HepG2 (cell line): ENCODE measurements around the gene TRIM74. TPM values are rescaled to one million over a fixed set of nuclear protein-coding genes. Genes with fewer than 3 reads are reported as not detected.

ENCODE experiments used
- ARNT2 ChIP-seq: sonication (generic); formaldehyde crosslinking; IDR thresholded peaks from 2 replicates; pipeline ENCODE4 v1.8.0; 2022; ENCODE audit warnings: mild to moderate bottlenecking, low read depth, missing genetic modification reagents, moderate library complexity
- ATAD3A ChIP-seq: sonication (generic); formaldehyde crosslinking; IDR thresholded peaks from 2 replicates; pipeline ENCODE4 v1.4.0; 2020; ENCODE audit warnings: missing genetic modification reagents
- BRCA1 ChIP-seq: sonication (generic); formaldehyde crosslinking; IDR thresholded peaks from 2 replicates; pipeline ENCODE4 v1.4.0; 2020; ENCODE audit warnings: missing genetic modification reagents
- DBP ChIP-seq: sonication (generic); formaldehyde crosslinking; IDR thresholded peaks from 2 replicates; pipeline ENCODE4 v1.4.0; 2020; ENCODE audit warnings: missing genetic modification reagents; ENCODE audit errors: not compliant biosample characterization
- KMT2A ChIP-seq: sonication (generic); formaldehyde crosslinking; IDR thresholded peaks from 2 replicates; pipeline ENCODE4 v1.4.0; 2020; ENCODE audit warnings: missing genetic modification reagents
- MXI1 ChIP-seq: IDR thresholded peaks from 3 replicates; pipeline ENCODE4 v1.6.1; 2012; ENCODE audit warnings: low read depth, low read length, inconsistent platforms, borderline replicate concordance
- PPARG ChIP-seq: conservative IDR thresholded peaks from 2 replicates; pipeline ENCODE4 v1.6.1; 2016; ENCODE audit warnings: missing biosample characterization, missing genetic modification reagents
- RNF219 ChIP-seq: sonication (generic); formaldehyde crosslinking; IDR thresholded peaks from 2 replicates; pipeline ENCODE4 v1.5.0; 2020; ENCODE audit warnings: mild to moderate bottlenecking, missing genetic modification reagents
- SNRNP70 ChIP-seq: fragments of 200-400 bp; formaldehyde crosslinking; IDR thresholded peaks from 2 replicates; pipeline ENCODE4 v1.6.1; 2017; ENCODE audit warnings: mild to moderate bottlenecking, low read depth, low read length, moderate library complexity
- SOX5 ChIP-seq: IDR thresholded peaks from 2 replicates; pipeline ENCODE4 v1.6.1; 2016; ENCODE audit warnings: borderline replicate concordance
- TFDP2 ChIP-seq: sonication (generic); formaldehyde crosslinking; IDR thresholded peaks from 2 replicates; pipeline ENCODE4 v1.4.0; 2020; ENCODE audit warnings: missing genetic modification reagents
- YY1 ChIP-seq: IDR thresholded peaks from 2 replicates; pipeline ENCODE4 v1.6.1; 2011; ENCODE audit warnings: low read length, low read depth, moderate library complexity, mild to moderate bottlenecking; ENCODE audit not compliant: insufficient read depth, insufficient replicate concordance
- ZFX ChIP-seq: sonication (generic); formaldehyde crosslinking; IDR thresholded peaks from 2 replicates; pipeline ENCODE4 v1.4.0; 2020; ENCODE audit warnings: mild to moderate bottlenecking, low read depth, missing genetic modification reagents, moderate library complexity
- ZNF251 ChIP-seq: sonication (generic); formaldehyde crosslinking; IDR thresholded peaks from 2 replicates; pipeline ENCODE4 v1.9.0; 2021; ENCODE audit warnings: mild to moderate bottlenecking, missing genetic modification reagents
- ZNF276 ChIP-seq: sonication (generic); formaldehyde crosslinking; IDR thresholded peaks from 2 replicates; pipeline ENCODE4 v1.4.0; 2020; ENCODE audit warnings: mild to moderate bottlenecking, low read depth, missing genetic modification reagents
- ZNF598 ChIP-seq: sonication (generic); formaldehyde crosslinking; IDR thresholded peaks from 2 replicates; pipeline ENCODE4 v1.5.1; 2020; ENCODE audit warnings: mild to moderate bottlenecking, missing genetic modification reagents, borderline replicate concordance
- ZNF687 ChIP-seq: sonication (generic); formaldehyde crosslinking; IDR thresholded peaks from 2 replicates; pipeline ENCODE4 v1.5.1; 2020; ENCODE audit warnings: mild to moderate bottlenecking, missing genetic modification reagents, moderate library complexity
- polyA plus RNA-seq, 8 experiments: library from polyadenylated mRNA; depleted of rRNA in 3 of 8; stranded (reverse) in 7 of 8; unstranded in 1 of 8; fragments of >200 nt; fragmentation: Illumina TruSeq in 4 of 8; extraction: Trizol in 4 of 8; gene quantifications; 2 replicates each; pipeline versions ENCODE4 v1.2.1 to v1.2.3, GENCODE V29; 2011 to 2016; ENCODE audit warnings: low read depth in 4 of 8, missing spikeins in 1 of 8, mixed read lengths in 1 of 8; ENCODE audit not compliant: insufficient read depth in 1 of 8
- total RNA-seq, 5 experiments: library from RNA; depleted of rRNA; stranded (reverse); fragments of >200 nt; fragmentation: Illumina TruSeq; extraction: Trizol; gene quantifications; 2 replicates each; pipeline ENCODE4 v1.2.3, GENCODE V29; 2016; ENCODE audit warnings: low read depth in 1 of 5

The TRIM74 gene
- total and polyA plus RNA-seq, 2 of the 13 experiments (the other 11 are each of a cell fraction or from before 2014, with no cell fraction given): 0.51 to 1.4 TPM

- no peak for TF ChIP-seq BRCA1
- TF ChIP-seq DBP (CRISPR knock-in tag): peak; percentile 32
- TF ChIP-seq MXI1: peak; percentile 66; the same call in 1 of the 3 replicates
- no peak for TF ChIP-seq PPARG (CRISPR knock-in tag)
- TF ChIP-seq ZNF251 (CRISPR knock-in tag): no peak
- peak; percentile 38; the same call in 1 of the 2 replicates for TF ChIP-seq TFDP2 (CRISPR knock-in tag)
- TF ChIP-seq ZFX (CRISPR knock-in tag): peak; percentile 78
- TF ChIP-seq RNF219 (CRISPR knock-in tag): no peak
- TF ChIP-seq ZNF687 (CRISPR knock-in tag): peak; percentile 85
- TF ChIP-seq KMT2A: peak; percentile 93
- no peak for TF ChIP-seq SNRNP70
- TF ChIP-seq ZNF276: no peak
- TF ChIP-seq ATAD3A (CRISPR knock-in tag): no peak
- peak; percentile 57 for TF ChIP-seq YY1
- peak; percentile 65; the same call in 1 of the 2 replicates for TF ChIP-seq ARNT2 (CRISPR knock-in tag)
- TF ChIP-seq SOX5 (CRISPR knock-in tag): peak; percentile 11; the same call in 1 of the 2 replicates
- TF ChIP-seq ZNF598 (CRISPR knock-in tag): no peak
Observed at GRCh38 chr7:72924733-72925545, 44.3 kb downstream of the TRIM74 start, which contains the start of gene POM121 (continued).
